Measurements from ENCODE around the gene BPI.
"Not testable (repeated sequence)": the region's sequence is repeated elsewhere in the genome, so short reads cannot be mapped to it uniquely, and the experiment has no call there.

Gene BPI

GRCh38 chr20:38336726-38337125, 32.8 kb downstream of the BPI start:
- no peak for DNase-seq (ENCODE audit: low read depth in 2 of 2)

- no peak for DNase-seq (ENCODE audit: low read depth in 2 of 2)
These were observed 33.7 kb downstream of the BPI start for GRCh38 chr20:38337561-38338140.

- DNase-seq (ENCODE audit: low read depth in 2 of 2): no peak
These were observed 35.0 kb downstream of the BPI start for GRCh38 chr20:38338849-38339520.

GRCh38 chr20:38339521-38339896, 35.6 kb downstream of the BPI start:
- DNase-seq (ENCODE audit: low read depth in 2 of 2): not testable (repeated sequence)

- DNase-seq (ENCODE audit: low read depth in 2 of 2): no peak
These were observed 36.0 kb downstream of the BPI start for GRCh38 chr20:38339997-38340396.

- DNase-seq (ENCODE audit: low read depth in 2 of 2): no peak
These were observed 36.7 kb downstream of the BPI start for GRCh38 chr20:38340693-38341092.

- DNase-seq (ENCODE audit: low read depth in 2 of 2): no peak
These were observed 38.3 kb downstream of the BPI start for GRCh38 chr20:38342216-38342615.

- DNase-seq (ENCODE audit: low read depth in 2 of 2): no peak
These were observed 38.9 kb downstream of the BPI start for GRCh38 chr20:38342713-38343310.

GRCh38 chr20:38343311-38344106, 39.6 kb downstream of the BPI start:
- DNase-seq (ENCODE audit: low read depth in 2 of 2): no peak

- no peak for DNase-seq (ENCODE audit: low read depth in 2 of 2)
These were observed 40.2 kb downstream of the BPI start for GRCh38 chr20:38344107-38344701.

GRCh38 chr20:38345643-38346042, 41.7 kb downstream of the BPI start:
- no peak for DNase-seq (ENCODE audit: low read depth in 2 of 2)

- no peak for DNase-seq (ENCODE audit: low read depth in 2 of 2)
These were observed 42.3 kb downstream of the BPI start, which contains the start of gene LBP for GRCh38 chr20:38346247-38346651. TSS of gene LBP (plus strand) at chr20:38346482. CDS start at chr20:38346517, 35 bp downstream.

- no peak for DNase-seq (ENCODE audit: low read depth in 2 of 2)
These were observed 42.8 kb downstream of the BPI start for GRCh38 chr20:38346741-38347140.

- DNase-seq (ENCODE audit: low read depth in 2 of 2): no peak
These were observed 45.9 kb downstream of the BPI start for GRCh38 chr20:38349856-38350255.

- no peak for DNase-seq (ENCODE audit: low read depth in 2 of 2)
These were observed 47.2 kb downstream of the BPI start for GRCh38 chr20:38350879-38351775.

- DNase-seq (ENCODE audit: low read depth in 2 of 2): no peak
These were observed 49.4 kb downstream of the BPI start for GRCh38 chr20:38353316-38353715.

GRCh38 chr20:38354227-38354626, 50.3 kb downstream of the BPI start:
- no peak for DNase-seq (ENCODE audit: low read depth in 2 of 2)

GRCh38 chr20:38355161-38356012, 51.4 kb downstream of the BPI start:
- DNase-seq (ENCODE audit: low read depth in 2 of 2): no peak

- no peak for DNase-seq (ENCODE audit: low read depth in 2 of 2)
These were observed 53.8 kb downstream of the BPI start for GRCh38 chr20:38357653-38358207.

- no peak for DNase-seq (ENCODE audit: low read depth in 2 of 2)
These were observed 54.6 kb downstream of the BPI start for GRCh38 chr20:38358556-38358955.
